Activated B cell treated with CpG ODN at 0.5 μM for 24 hours (primary cell): ENCODE data around the gene RABL6. TPM values are rescaled to one million over a fixed set of nuclear protein-coding genes. Genes with fewer than 3 reads are reported as not detected.
"Not testable (repeated sequence)": the region's sequence is repeated elsewhere in the genome, so short reads cannot be mapped to it uniquely, and the experiment has no call there.

ENCODE experiments used
- ATAC-seq: fragments of 200-7000 bp; cut with Tn5 transposase; one replicate; pipeline ENCODE4 v1.10.0; 2021; ENCODE audit warnings: low read depth, mild to moderate bottlenecking, moderate library complexity
- CTCF ChIA-PET: fragments of 350-600 bp; sonication (Branson Sonifier 250); formaldehyde crosslinking; loops from one replicate; lab custom pipeline; 2021; ENCODE audit warnings: antibody characterized with exemption; lab: Charles Lee
- POLR2A ChIA-PET: fragments of 350-600 bp; sonication (Branson Sonifier 250); formaldehyde crosslinking; loops from one replicate; lab custom pipeline; 2021; ENCODE audit warnings: antibody characterized with exemption; lab: Charles Lee
- DNase-seq: peaks from one replicate; pipeline ENCODE4 v3.0.0; 2022
- H3K27ac Mint-ChIP-seq: one replicate; pipeline ENCODE4 v1.8.0; 2020; ENCODE audit warnings: mixed read lengths
- H3K27me3 Mint-ChIP-seq: one replicate; pipeline ENCODE4 v1.8.0; 2021; ENCODE audit warnings: mixed read lengths
- H3K36me3 Mint-ChIP-seq: one replicate; pipeline ENCODE4 v1.8.0; 2021; ENCODE audit warnings: low read depth, mixed read lengths
- H3K4me1 Mint-ChIP-seq: one replicate; pipeline ENCODE4 v1.8.0; 2021; ENCODE audit warnings: mixed read lengths
- H3K4me3 Mint-ChIP-seq: one replicate; pipeline ENCODE4 v1.8.0; 2020; ENCODE audit warnings: mild to moderate bottlenecking, mixed read lengths
- H3K9me3 Mint-ChIP-seq: one replicate; pipeline ENCODE4 v1.8.0; 2020; ENCODE audit warnings: mixed read lengths
- intact Hi-C: fragments of 100-400 bp; cut with micrococcal nuclease; formaldehyde crosslinking; loops from one replicate; pipeline ENCODE4 v1.15.1; 2024
- total RNA-seq: library from RNA; stranded (reverse); gene quantifications from 2 replicates; pipeline ENCODE4 v1.2.3, GENCODE V29; 2022
- TF ChIP-seq, protein P1 (sequence below): fragments of 200-600 bp; IDR thresholded peaks from one replicate; pipeline ENCODE4 v1.8.0; 2022; ENCODE audit warnings: antibody characterized with exemption, mild to moderate bottlenecking

Gene RABL6
- total RNA-seq, 1 donor from 2014 or later, result 75.0 TPM

DNA sequence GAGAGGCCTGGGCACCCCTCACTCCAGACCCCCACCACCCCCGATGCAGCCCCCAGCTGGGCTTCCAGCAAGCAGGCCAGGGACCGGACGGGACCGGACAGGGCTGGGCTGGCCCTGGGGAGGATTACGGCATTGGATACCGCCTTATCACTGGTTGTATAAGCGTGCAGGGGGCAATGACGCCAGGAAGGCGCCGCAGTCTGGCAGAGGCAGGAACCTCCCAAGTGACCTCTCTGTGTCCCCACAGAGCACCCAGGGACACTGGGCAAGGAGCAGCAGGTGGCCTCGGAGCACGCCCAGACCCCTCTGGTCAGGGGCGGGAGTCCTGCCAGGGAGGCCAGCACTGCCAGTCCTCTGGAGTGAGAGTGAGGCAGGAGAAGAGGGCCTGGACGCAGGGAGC lies 42.7 kb upstream of the RABL6 start:
- Mint-ChIP-seq H3K36me3 (no peaks in the 10 kb centered on the region), H3K9me3 (no peaks in the 10 kb centered on the region), H3K4me1 (peaks cover 50% of the 10 kb centered on the region), H3K27me3 (no peaks in the 10 kb centered on the region), H3K27ac (no peak overlapping the region), H3K4me3 (no peak overlapping the region)
- intact Hi-C loops, result no loop called here
- POLR2A ChIA-PET, result interaction anchor here (2.0 to 9.1 kb wide), 3 partner anchors 8 to 37 kb away, joined by 8 to 132 read pairs (median 14); partner anchors contain the start of gene LCN8
- DNase-seq (no peak), ATAC-seq (no peak)
- CTCF ChIA-PET, result interaction anchor here (1.0 kb wide), 1 partner anchor 22 kb away, joined by 4 read pairs; no protein-coding TSS in a partner anchor
- TF ChIP-seq, protein P1, sequence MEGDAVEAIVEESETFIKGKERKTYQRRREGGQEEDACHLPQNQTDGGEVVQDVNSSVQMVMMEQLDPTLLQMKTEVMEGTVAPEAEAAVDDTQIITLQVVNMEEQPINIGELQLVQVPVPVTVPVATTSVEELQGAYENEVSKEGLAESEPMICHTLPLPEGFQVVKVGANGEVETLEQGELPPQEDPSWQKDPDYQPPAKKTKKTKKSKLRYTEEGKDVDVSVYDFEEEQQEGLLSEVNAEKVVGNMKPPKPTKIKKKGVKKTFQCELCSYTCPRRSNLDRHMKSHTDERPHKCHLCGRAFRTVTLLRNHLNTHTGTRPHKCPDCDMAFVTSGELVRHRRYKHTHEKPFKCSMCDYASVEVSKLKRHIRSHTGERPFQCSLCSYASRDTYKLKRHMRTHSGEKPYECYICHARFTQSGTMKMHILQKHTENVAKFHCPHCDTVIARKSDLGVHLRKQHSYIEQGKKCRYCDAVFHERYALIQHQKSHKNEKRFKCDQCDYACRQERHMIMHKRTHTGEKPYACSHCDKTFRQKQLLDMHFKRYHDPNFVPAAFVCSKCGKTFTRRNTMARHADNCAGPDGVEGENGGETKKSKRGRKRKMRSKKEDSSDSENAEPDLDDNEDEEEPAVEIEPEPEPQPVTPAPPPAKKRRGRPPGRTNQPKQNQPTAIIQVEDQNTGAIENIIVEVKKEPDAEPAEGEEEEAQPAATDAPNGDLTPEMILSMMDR, result no peak

- not testable (repeated sequence) for H3K36me3 Mint-ChIP-seq, DNase-seq, H3K27me3 Mint-ChIP-seq, H3K9me3 Mint-ChIP-seq
- ChIA-PET CTCF (interaction anchor here (1.0 to 3.3 kb wide), 6 partner anchors 8 to 269 kb away, joined by 3 to 15 read pairs (median 6); partner anchors contain the start of gene LCN8), POLR2A (interaction anchor here (0.6 to 2.5 kb wide), 8 partner anchors 8 to 482 kb away, joined by 3 to 18 read pairs (median 6); partner anchors contain the start of genes LCN8 and TMEM141)
- peak overlapping the region; percentile 87 for H3K27ac Mint-ChIP-seq
- H3K4me3 Mint-ChIP-seq, result peak overlapping the region; percentile 74
- peak; percentile 52 for ATAC-seq
- H3K4me1 Mint-ChIP-seq, result peaks cover 47% of the 10 kb centered on the region
- intact Hi-C loops, result loop anchor here (1.0 kb wide), 1 partner anchor 18 kb away; no protein-coding TSS in a partner anchor
These were observed 41.9 kb upstream of the RABL6 start for GRCh38 chr9:136765745-136766409.

GRCh38 chr9:136766410-136767120 lies 41.2 kb upstream of the RABL6 start:
- peak overlapping the region; percentile 66 for H3K4me3 Mint-ChIP-seq
- not testable (repeated sequence) for H3K36me3 Mint-ChIP-seq, H3K9me3 Mint-ChIP-seq, H3K27me3 Mint-ChIP-seq
- ChIA-PET CTCF (interaction anchor here (1.0 to 3.3 kb wide), 5 partner anchors 9 to 268 kb away, joined by 3 to 15 read pairs (median 7); partner anchors contain the start of gene LCN8), POLR2A (interaction anchor here (0.6 to 2.5 kb wide), 10 partner anchors 9 to 482 kb away, joined by 3 to 18 read pairs (median 4); partner anchors contain the start of genes LCN8 and TMEM141)
- intact Hi-C loops, result loop anchor here (1.0 kb wide), 1 partner anchor 18 kb away; no protein-coding TSS in a partner anchor
- peaks cover 41% of the 10 kb centered on the region for H3K4me1 Mint-ChIP-seq
- DNase-seq (peak; percentile 60), ATAC-seq (peak; percentile 31)
- peak overlapping the region; percentile 92 for H3K27ac Mint-ChIP-seq

- Mint-ChIP-seq H3K9me3 (peaks cover 4% of the 10 kb centered on the region), H3K4me3 (no peak overlapping the region), H3K27ac (no peak overlapping the region), H3K27me3 (peaks cover 1% of the 10 kb centered on the region), H3K36me3 (no peaks in the 10 kb centered on the region), H3K4me1 (peaks cover 40% of the 10 kb centered on the region)
- POLR2A ChIA-PET, result no interaction called here
- ATAC-seq, result no peak
- intact Hi-C loops, result no loop called here
- no peak for DNase-seq
- CTCF ChIA-PET, result interaction anchor here (1.5 kb wide), 1 partner anchor 14 kb away, joined by 3 read pairs; no protein-coding TSS in a partner anchor
- TF ChIP-seq, protein P1, result no peak
These were observed 38.0 kb upstream of the RABL6 start for GRCh38 chr9:136769710-136770191.

DNA sequence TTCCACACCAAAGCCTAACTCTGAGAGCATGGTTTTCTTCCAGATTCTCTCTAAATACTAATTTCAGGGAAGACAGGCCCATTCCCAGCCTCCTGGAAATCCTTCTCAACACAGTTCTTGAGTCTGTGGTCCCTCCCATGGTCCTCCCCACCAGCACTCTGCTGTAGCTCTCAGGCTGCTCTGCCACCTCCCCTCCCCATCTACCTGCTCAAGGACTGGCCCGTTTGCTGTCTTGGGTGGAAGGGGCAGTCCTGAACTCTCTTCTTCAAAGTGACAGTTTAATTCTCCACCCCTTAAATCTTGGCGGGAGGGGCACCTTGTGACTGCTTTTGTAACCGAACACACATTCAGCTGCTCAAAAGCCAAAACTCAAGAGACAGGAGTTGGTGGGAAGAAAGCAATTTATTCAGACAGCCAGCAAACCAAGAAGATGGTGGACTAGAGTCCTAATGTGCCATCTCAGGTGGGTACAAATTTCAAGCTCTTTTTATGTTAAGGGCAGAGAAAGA lies 35.8 kb upstream of the RABL6 start:
- Mint-ChIP-seq H3K4me1 (peaks cover 24% of the 10 kb centered on the region), H3K9me3 (peaks cover 4% of the 10 kb centered on the region), H3K36me3 (no peaks in the 10 kb centered on the region), H3K27me3 (peaks cover 3% of the 10 kb centered on the region), H3K27ac (no peak overlapping the region), H3K4me3 (no peak overlapping the region)
- no peak for DNase-seq
- ChIA-PET POLR2A (no interaction called here), CTCF (interaction anchor here (1.3 kb wide), 1 partner anchor 257 kb away, joined by 3 read pairs; no protein-coding TSS in a partner anchor)
- TF ChIP-seq, protein P1, result no peak
- ATAC-seq, result no peak
- intact Hi-C loops, result no loop called here
